OCI-LY7 (cell line): Measurements from ENCODE around the gene CHMP1A. TPM values are rescaled to one million over a fixed set of nuclear protein-coding genes. Genes with fewer than 3 reads are reported as not detected.

ENCODE experiments used
- BruUV-seq: library from RNA; stranded (reverse); fragments of 400-500 nt; replicated peaks from 2 replicates; lab custom pipeline; 2021; lab: Mats Ljungman, UMichigan
- CTCF ChIA-PET: fragments of 300-600 bp; sonication (Branson Sonifier 250); formaldehyde crosslinking; loops from one replicate; lab custom pipeline; 2022; ENCODE audit warnings: antibody characterized with exemption; ENCODE audit not compliant: unreplicated experiment; lab: Charles Lee
- POLR2A ChIA-PET: fragments of 300-600 bp; sonication (Branson Sonifier 250); formaldehyde crosslinking; loops from one replicate; lab custom pipeline; 2022; ENCODE audit warnings: antibody characterized with exemption; lab: Charles Lee
- DNase-seq: peaks from one replicate; pipeline ENCODE4 v3.0.0-alpha.2; 2015; ENCODE audit warnings: low spot score
- H2AFZ ChIP-seq: fragments of 200-600 bp; sonication (generic), shearing (Covaris generic); 2 replicates; pipeline ENCODE4 v1.6.1; 2014; ENCODE audit warnings: mild to moderate bottlenecking, antibody characterized with exemption, low read length, moderate library complexity
- H3K27ac ChIP-seq: fragments of 200-600 bp; sonication (generic); 2 replicates; pipeline ENCODE4 v1.5.1; 2014; ENCODE audit warnings: mixed run types, low read depth, mild to moderate bottlenecking, moderate library complexity, low read length, inconsistent platforms; ENCODE audit not compliant: poor library complexity, severe bottlenecking
- H3K36me3 ChIP-seq: fragments of 200-600 bp; sonication (generic); 2 replicates; pipeline ENCODE4 v1.6.1; 2014; ENCODE audit warnings: mild to moderate bottlenecking, antibody characterized with exemption, low read length, moderate library complexity, mixed read lengths; ENCODE audit not compliant: insufficient read depth
- H3K4me1 ChIP-seq: fragments of 200-600 bp; sonication (generic); 2 replicates; pipeline ENCODE4 v1.5.1; 2014; ENCODE audit warnings: mild to moderate bottlenecking, low read length; ENCODE audit not compliant: insufficient read depth, poor library complexity, severe bottlenecking
- H3K4me2 ChIP-seq: fragments of 200-600 bp; sonication (generic); 2 replicates; pipeline ENCODE4 v1.6.1; 2014; ENCODE audit warnings: mild to moderate bottlenecking, low read length
- H3K4me3 ChIP-seq: fragments of 200-600 bp; sonication (generic); 2 replicates; pipeline ENCODE4 v1.5.1; 2014; ENCODE audit warnings: mild to moderate bottlenecking, low read depth, low read length; ENCODE audit not compliant: poor library complexity, severe bottlenecking
- H3K79me2 ChIP-seq: fragments of 200-600 bp; sonication (generic); 2 replicates; pipeline ENCODE4 v1.6.1; 2016; ENCODE audit warnings: low read depth, mild to moderate bottlenecking, low read length, moderate library complexity, mixed read lengths; ENCODE audit not compliant: insufficient read depth
- H3K9me2 ChIP-seq: fragments of 200-600 bp; sonication (generic); 2 replicates; pipeline ENCODE4 v1.6.1; 2016; ENCODE audit warnings: mild to moderate bottlenecking, low read length, mixed read lengths; ENCODE audit not compliant: insufficient read depth
- H3K9me3 ChIP-seq: fragments of 200-600 bp; sonication (generic); 2 replicates; pipeline ENCODE4 v1.6.1; 2014; ENCODE audit warnings: mild to moderate bottlenecking, mixed run types, low read length, mixed read lengths
- H4K20me1 ChIP-seq: fragments of 200-600 bp; sonication (generic); 2 replicates; pipeline ENCODE4 v1.6.1; 2014; ENCODE audit warnings: mild to moderate bottlenecking, antibody characterized with exemption, low read length, moderate library complexity, mixed read lengths; ENCODE audit not compliant: insufficient read depth
- CTCF ChIP-seq: fragments of 200-600 bp; sonication (generic); conservative IDR thresholded peaks from 2 replicates; pipeline ENCODE4 v1.5.1; 2014; ENCODE audit warnings: mild to moderate bottlenecking, antibody characterized with exemption, low read length, moderate library complexity, mixed read lengths
- EZH2phosphoT487 ChIP-seq: fragments of 200-600 bp; sonication (generic); IDR thresholded peaks from 2 replicates; pipeline ENCODE4 v1.6.1; 2018; ENCODE audit warnings: low read depth, borderline replicate concordance, mild to moderate bottlenecking, mixed run types, antibody characterized with exemption, low read length, moderate library complexity, mixed read lengths
- intact Hi-C: fragments of 100-400 bp; cut with micrococcal nuclease; formaldehyde crosslinking; loops from one replicate; pipeline ENCODE4 v1.10.0; 2022; ENCODE audit not compliant: unreplicated experiment
- total RNA-seq, 2 experiments: library from RNA; depleted of rRNA in 1 of 2; stranded (reverse); fragments of >200 nt in 1 of 2; shearing (Covaris generic) in 1 of 2; gene quantifications; 2 replicates each; pipeline ENCODE4 v1.2.3, GENCODE V29; 2014 to 2022

The CHMP1A gene
- total RNA-seq, 2 experiments from 2014 or later = 53.1 to 76.2 TPM

- H3K9me3 ChIP-seq = no peaks in the 10 kb centered on the region
- no peak overlapping the region for H3K4me3 ChIP-seq
- H3K4me2 ChIP-seq = no peak overlapping the region
- no TSS peak for BruUV-seq
- intact Hi-C loops = no loop called here
- H3K79me2 ChIP-seq = no peaks in the 10 kb centered on the region
- no peaks in the 10 kb centered on the region for H3K9me2 ChIP-seq
- H3K36me3 ChIP-seq = peaks cover 46% of the 10 kb centered on the region
- H4K20me1 ChIP-seq = no peaks in the 10 kb centered on the region
- TF ChIP-seq EZH2phosphoT487 (no peak), CTCF (no peak)
- H3K4me1 ChIP-seq = no peaks in the 10 kb centered on the region
- POLR2A ChIA-PET = no interaction called here
- DNase-seq = no peak
- CTCF ChIA-PET = no interaction called here
- H2AFZ ChIP-seq = no peak overlapping the region
- no peak overlapping the region for H3K27ac ChIP-seq
These were observed 11.2 kb downstream of the CHMP1A start for GRCh38 chr16:89646270-89646669.

- Histone ChIP-seq H3K4me1 (no peaks in the 10 kb centered on the region), H3K9me3 (no peaks in the 10 kb centered on the region), H3K4me2 (no peak overlapping the region), H4K20me1 (no peaks in the 10 kb centered on the region), H3K9me2 (no peaks in the 10 kb centered on the region), H2AFZ (no peak overlapping the region), H3K4me3 (no peak overlapping the region), H3K36me3 (peaks cover 39% of the 10 kb centered on the region), H3K27ac (no peak overlapping the region), H3K79me2 (no peaks in the 10 kb centered on the region)
- BruUV-seq = no TSS peak
- DNase-seq = no peak
- TF ChIP-seq EZH2phosphoT487 (no peak), CTCF (no peak)
- intact Hi-C loops = no loop called here
- ChIA-PET CTCF (no interaction called here), POLR2A (no interaction called here)
These were observed 12.4 kb downstream of the CHMP1A start for GRCh38 chr16:89645122-89645521.

DNA sequence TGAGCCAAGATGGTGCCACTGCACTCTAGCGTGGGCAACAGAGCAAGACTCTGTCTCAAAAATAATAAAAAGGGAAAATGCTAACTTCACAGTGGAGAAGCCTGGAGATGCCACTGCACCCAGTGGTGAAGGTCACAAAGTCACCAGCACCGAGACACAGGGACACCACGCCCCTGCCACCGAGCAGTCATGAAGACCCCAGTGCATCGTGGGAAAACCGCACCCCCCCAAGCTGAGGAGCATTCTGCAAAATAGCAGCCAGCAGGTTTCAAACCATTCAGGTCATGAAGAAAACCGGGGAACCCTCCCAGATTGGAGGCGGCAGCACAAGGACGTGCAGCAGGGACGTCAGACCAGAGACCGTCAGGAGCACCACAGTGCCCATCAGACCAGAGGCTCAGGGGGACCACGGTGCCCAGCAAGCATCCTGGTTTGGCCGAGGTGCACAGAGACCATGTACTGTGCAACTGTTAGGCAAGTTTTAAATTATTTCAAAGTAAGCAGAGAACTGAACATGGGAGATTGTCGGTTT, 13.7 kb downstream of the CHMP1A start:
- Histone ChIP-seq H3K27ac (no peak overlapping the region), H2AFZ (no peak overlapping the region), H3K9me2 (no peaks in the 10 kb centered on the region), H3K79me2 (no peaks in the 10 kb centered on the region), H3K9me3 (no peaks in the 10 kb centered on the region), H3K4me2 (no peak overlapping the region), H3K4me3 (no peak overlapping the region), H4K20me1 (no peaks in the 10 kb centered on the region), H3K36me3 (peaks cover 31% of the 10 kb centered on the region), H3K4me1 (no peaks in the 10 kb centered on the region)
- POLR2A ChIA-PET = no interaction called here
- no peak for DNase-seq
- no TSS peak for BruUV-seq
- CTCF ChIA-PET = no interaction called here
- intact Hi-C loops = loop anchor here (5.0 kb wide), 1 partner anchor 72 kb away; no protein-coding TSS in a partner anchor
- no peak for TF ChIP-seq EZH2phosphoT487
- no peak for TF ChIP-seq CTCF
